HL-60 (cell line): ENCODE results near the gene SLAIN1.

Source experiments
- DNase-seq, 2 experiments: peaks; one replicate each; pipeline ENCODE4 v3.0.0-alpha.2; 2010 to 2020; ENCODE audit warnings: low read depth in 1 of 2, low spot score in 1 of 2
- H3K27ac ChIP-seq: fragments of 250-450 bp; sonication (Bioruptor Pico); replicated peaks from 2 replicates; pipeline ENCODE4 v1.5.1; 2020; ENCODE audit warnings: mild to moderate bottlenecking, moderate library complexity
- H3K27me3 ChIP-seq: fragments of 250-450 bp; sonication (Bioruptor Pico); 2 replicates; pipeline ENCODE4 v1.5.1; 2021; ENCODE audit warnings: mild to moderate bottlenecking, moderate library complexity; ENCODE audit not compliant: insufficient read depth, poor library complexity, severe bottlenecking
- H3K4me3 ChIP-seq: replicated peaks from 2 replicates; pipeline ENCODE4 v1.5.1; 2011; ENCODE audit warnings: mild to moderate bottlenecking, control low read depth, low read length; ENCODE audit not compliant: insufficient read depth
- CTCF ChIP-seq: IDR thresholded peaks from one replicate; pipeline ENCODE4 v1.5.1; 2011; ENCODE audit warnings: low read length, control low read depth, inconsistent platforms; ENCODE audit not compliant: insufficient read depth
- GABPA ChIP-seq: IDR thresholded peaks from 2 replicates; pipeline ENCODE4 v1.6.1; 2012; ENCODE audit warnings: low read depth
- POLR2AphosphoS5 ChIP-seq: IDR thresholded peaks from 2 replicates; pipeline ENCODE4 v1.6.1; 2012; ENCODE audit warnings: low read depth
- REST ChIP-seq: IDR thresholded peaks from 2 replicates; pipeline ENCODE4 v1.6.1; 2012; ENCODE audit warnings: low read depth; ENCODE audit not compliant: insufficient replicate concordance
- SPI1 ChIP-seq: IDR thresholded peaks from 2 replicates; pipeline ENCODE4 v1.6.1; 2012; ENCODE audit warnings: low read depth, mild to moderate bottlenecking, borderline replicate concordance

The SLAIN1 gene

GRCh38 chr13:77687799-77688198, 9.7 kb upstream of the SLAIN1 start:
- peaks cover 6% of the 10 kb centered on the region for H3K27me3 ChIP-seq
- no peak overlapping the region for H3K4me3 ChIP-seq
- H3K27ac ChIP-seq, result no peak overlapping the region
- DNase-seq, result no peak
- TF ChIP-seq SPI1, result no peak
- no peak for TF ChIP-seq POLR2AphosphoS5

- no peak for TF ChIP-seq REST
- TF ChIP-seq POLR2AphosphoS5, result no peak
- no peak for TF ChIP-seq GABPA
- no peak for TF ChIP-seq SPI1
- TF ChIP-seq CTCF, result no peak
- Histone ChIP-seq H3K27me3 (peaks cover 42% of the 10 kb centered on the region), H3K27ac (no peak overlapping the region), H3K4me3 (no peak overlapping the region)
- DNase-seq, result no peak
Measured at GRCh38 chr13:77691871-77692270, 5.6 kb upstream of the SLAIN1 start.

GRCh38 chr13:77692746-77693448, 4.6 kb upstream of the SLAIN1 start:
- no peak overlapping the region for H3K4me3 ChIP-seq
- no peak for DNase-seq
- TF ChIP-seq CTCF, result no peak
- H3K27ac ChIP-seq, result no peak overlapping the region
- H3K27me3 ChIP-seq, result peaks cover 46% of the 10 kb centered on the region

- TF ChIP-seq CTCF (no peak), SPI1 (no peak), REST (no peak), POLR2AphosphoS5 (no peak), GABPA (no peak)
- H3K27ac ChIP-seq, result no peak overlapping the region
- no peak overlapping the region for H3K4me3 ChIP-seq
- no peak for DNase-seq
- H3K27me3 ChIP-seq, result peaks cover 46% of the 10 kb centered on the region
Measured at GRCh38 chr13:77693449-77693940, 4.0 kb upstream of the SLAIN1 start.
